GM12891 (cell line): ENCODE data around the gene TUT4.
A peak's percentile ranks its signal among the peaks of the same experiment; 100 is the strongest.

Source experiments
- DNase-seq: peaks from one replicate; pipeline ENCODE4 v3.0.0; 2011; ENCODE audit warnings: low spot score; ENCODE audit not compliant: insufficient read length
- FAIRE-seq: peaks from 2 replicates; lab custom pipeline; 2011; peaks lifted over from hg19 to GRCh38; lab: Jason Lieb, UNC
- PAX5 ChIP-seq: IDR thresholded peaks from 2 replicates; pipeline ENCODE4 v1.6.1; 2011; ENCODE audit warnings: low read length, moderate library complexity, mild to moderate bottlenecking; ENCODE audit not compliant: insufficient read depth, severe bottlenecking
- POLR2A ChIP-seq: IDR thresholded peaks from 2 replicates; pipeline ENCODE4 v1.6.1; 2011; ENCODE audit warnings: low read depth, low read length, control low read depth
- POLR2AphosphoS5 ChIP-seq: IDR thresholded peaks from 2 replicates; pipeline ENCODE4 v1.6.1; 2011; ENCODE audit warnings: low read depth, low read length, control low read depth
- POU2F2 ChIP-seq: IDR thresholded peaks from 2 replicates; pipeline ENCODE4 v1.6.1; 2011; ENCODE audit warnings: low read depth, mild to moderate bottlenecking, control low read depth, low read length, moderate library complexity
- SPI1 ChIP-seq: IDR thresholded peaks from 2 replicates; pipeline ENCODE4 v1.6.1; 2011; ENCODE audit warnings: low read depth, low read length, control low read depth
- TAF1 ChIP-seq: IDR thresholded peaks from 2 replicates; pipeline ENCODE4 v1.6.1; 2011; ENCODE audit warnings: low read depth, low read length, control low read depth

Gene TUT4

DNA sequence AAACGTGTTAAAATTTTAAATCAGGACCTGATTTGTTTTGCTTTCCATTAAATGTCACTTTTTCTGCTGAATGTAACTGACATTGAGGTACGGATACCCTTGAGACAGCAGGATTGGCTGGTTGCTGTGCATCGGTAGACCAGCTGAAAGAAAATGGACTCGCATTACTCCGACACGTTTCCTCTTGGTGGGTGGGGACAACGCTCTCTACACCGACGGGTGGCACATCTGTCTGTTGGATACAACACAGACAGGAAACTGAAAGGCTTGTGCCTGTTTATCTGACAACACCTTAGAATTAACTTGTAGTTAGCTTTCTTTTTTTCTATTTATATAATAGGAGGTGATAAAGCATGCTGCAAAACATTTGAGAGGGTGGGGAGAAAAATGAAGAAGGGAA lies 129.1 kb downstream of the TUT4 start:
- no peak for FAIRE-seq
- DNase-seq, result no peak
- TF ChIP-seq POLR2A (no peak), POLR2AphosphoS5 (no peak), TAF1 (no peak), PAX5 (no peak), SPI1 (no peak), POU2F2 (no peak)

DNA sequence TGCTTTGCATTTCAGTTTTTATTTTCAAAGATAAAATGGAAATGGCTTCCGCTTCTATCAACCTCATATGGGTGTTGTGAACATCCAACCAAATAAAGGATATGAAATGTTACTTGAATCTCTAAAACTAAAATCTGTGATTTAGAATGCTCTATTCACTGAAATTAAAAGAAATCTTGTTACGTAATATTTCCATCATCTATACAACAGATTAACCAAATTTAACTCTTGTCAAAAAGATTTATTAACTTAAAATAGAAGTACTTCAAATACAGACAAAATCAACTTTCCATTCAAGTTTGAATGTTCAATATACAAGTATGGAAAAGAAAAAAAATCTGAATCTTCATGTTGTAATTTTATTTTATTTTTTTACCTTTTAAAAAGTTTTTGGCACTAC lies 129.8 kb downstream of the TUT4 start:
- FAIRE-seq (no peak), DNase-seq (no peak)
- TF ChIP-seq POU2F2 (no peak), SPI1 (no peak), TAF1 (no peak), PAX5 (no peak), POLR2A (no peak), POLR2AphosphoS5 (no peak)

- FAIRE-seq, result no peak
- no peak for TF ChIP-seq TAF1
- no peak for TF ChIP-seq POLR2A
- no peak for TF ChIP-seq SPI1
- no peak for TF ChIP-seq POLR2AphosphoS5
- TF ChIP-seq PAX5, result no peak
- TF ChIP-seq POU2F2, result no peak
- no peak for DNase-seq
Observed at GRCh38 chr1:52420713-52421112, 132.2 kb downstream of the TUT4 start.

GRCh38 chr1:52416811-52417210 lies 136.1 kb downstream of the TUT4 start:
- FAIRE-seq, result no peak
- TF ChIP-seq POLR2A (no peak), SPI1 (no peak), POLR2AphosphoS5 (no peak), POU2F2 (no peak), PAX5 (no peak), TAF1 (no peak)
- no peak for DNase-seq

- FAIRE-seq (no peak), DNase-seq (no peak)
- TF ChIP-seq SPI1 (no peak), POLR2AphosphoS5 (no peak), TAF1 (no peak), POLR2A (no peak), POU2F2 (no peak), PAX5 (no peak)
Observed at GRCh38 chr1:52414942-52415341, 137.9 kb downstream of the TUT4 start.

DNA sequence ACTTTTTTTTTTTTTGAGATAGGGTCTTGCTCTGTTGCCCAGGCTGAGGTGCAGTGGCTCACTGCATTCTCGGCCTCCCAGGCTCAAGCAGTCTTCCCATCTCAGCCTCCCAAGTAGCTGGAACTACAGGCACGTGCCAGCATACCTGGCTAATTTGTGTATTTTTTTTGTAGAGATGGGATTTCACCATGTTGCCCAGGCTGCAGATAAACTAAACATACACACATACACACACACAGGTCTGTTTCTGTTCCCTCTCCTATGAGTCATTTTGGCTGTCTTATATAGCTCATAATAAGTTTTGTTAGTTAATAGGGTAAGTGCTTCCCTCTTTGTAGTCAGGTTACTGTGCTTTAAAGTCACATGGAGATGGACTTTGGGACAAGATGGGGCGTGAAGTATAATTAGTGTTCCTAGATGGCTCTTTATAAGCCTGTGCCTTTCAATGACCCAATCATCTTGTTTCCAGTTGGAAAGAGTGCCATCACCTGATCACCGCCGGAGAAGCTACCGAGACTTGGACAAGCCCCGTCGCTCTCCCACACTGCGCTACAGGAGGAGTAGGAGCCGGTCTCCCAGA lies 139.4 kb downstream of the TUT4 start:
- FAIRE-seq (no peak), DNase-seq (no peak)
- TF ChIP-seq POLR2AphosphoS5 (no peak), SPI1 (no peak), PAX5 (no peak)

- no peak for TF ChIP-seq SPI1
- FAIRE-seq (peak; percentile 5), DNase-seq (no peak)
Observed at GRCh38 chr1:52404975-52405338, 147.9 kb downstream of the TUT4 start.

DNA sequence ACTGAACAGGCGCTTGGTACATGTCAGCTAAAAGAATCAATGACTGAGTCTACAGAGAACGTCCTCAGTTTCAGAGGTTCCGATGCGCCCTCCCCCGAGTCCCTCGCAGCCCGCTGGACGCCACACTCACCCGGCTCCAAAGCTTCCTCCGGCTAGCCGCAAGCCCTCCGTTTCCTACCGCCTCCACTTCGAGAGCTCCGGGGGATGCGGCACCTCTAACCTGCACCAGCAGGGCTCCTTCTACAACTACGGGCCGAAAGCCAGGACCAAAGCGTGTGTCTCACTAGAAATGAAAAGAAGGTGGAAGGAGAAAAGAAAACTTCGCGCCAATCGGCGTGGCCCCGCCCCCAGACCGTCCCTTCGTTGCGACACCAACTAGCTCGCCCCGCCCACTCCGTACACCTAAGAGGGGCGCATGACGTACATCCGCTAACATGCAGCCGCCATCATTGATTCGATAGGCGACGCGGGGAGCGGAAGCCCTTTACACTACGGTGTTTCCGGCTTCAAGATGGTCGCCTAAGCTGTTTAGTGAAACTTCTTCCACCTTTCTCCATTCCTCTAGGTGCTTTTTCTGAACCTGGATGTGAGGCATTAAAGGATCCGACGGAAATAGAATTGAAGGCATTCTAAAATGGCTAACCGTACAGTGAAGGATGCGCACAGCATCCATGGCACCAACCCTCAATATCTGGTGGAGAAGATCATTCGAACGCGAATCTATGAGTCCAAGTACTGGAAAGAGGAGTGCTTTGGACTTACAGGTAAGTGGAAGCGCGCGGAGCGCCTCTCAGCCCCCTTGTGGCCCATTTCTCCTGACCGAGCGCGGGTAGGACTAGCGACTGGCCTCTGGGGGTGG lies 148.5 kb downstream of the TUT4 start, which contains the start of the genes ORC1 and PRPF38A:
TSS of gene ORC1 (minus strand) at position 308 of the 859 bp plus-strand sequence. CDS start 2,200 bp downstream, outside the sequence.
TSS of gene PRPF38A (plus strand) at position 487 of the 859 bp plus-strand sequence. CDS start at position 635, 148 bp downstream.
- FAIRE-seq, result peak; percentile 98
- DNase-seq, result peak; percentile 73
- TF ChIP-seq POLR2A (peak; percentile 94), TAF1 (peak; percentile 66), POU2F2 (peak; percentile 25; the same call in 1 of the 2 replicates), SPI1 (no peak), POLR2AphosphoS5 (peak; percentile 95), PAX5 (no peak)

DNA sequence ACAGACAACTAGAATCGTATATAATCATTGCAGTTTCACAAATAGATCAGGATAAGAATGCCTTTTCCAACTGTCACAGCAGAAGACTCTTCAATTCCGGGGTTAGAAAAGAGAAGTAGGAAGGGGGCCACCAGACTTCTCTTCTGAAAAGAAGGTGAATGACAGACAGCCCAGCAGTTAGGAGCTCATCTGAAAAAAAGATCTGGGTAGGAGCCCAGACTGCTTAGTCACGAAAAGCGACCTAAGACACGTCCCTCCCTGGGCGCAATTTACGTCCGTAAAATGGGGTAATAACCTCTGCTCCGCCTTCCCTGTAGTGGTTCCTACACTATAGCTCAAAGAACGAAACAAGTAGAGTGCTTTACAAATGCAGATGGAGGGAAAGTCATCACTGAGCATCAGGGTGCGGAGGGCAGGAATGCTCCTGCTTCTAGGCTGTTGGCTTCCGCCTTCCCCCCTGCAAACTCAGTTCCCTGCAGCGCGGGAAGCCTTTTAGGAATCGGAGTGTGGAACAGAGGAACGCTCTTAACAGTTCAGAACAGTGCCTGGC lies 149.3 kb downstream of the TUT4 start:
- TF ChIP-seq POLR2A (no peak), POU2F2 (no peak), TAF1 (no peak)
- FAIRE-seq (peak; percentile 62), DNase-seq (peak; percentile 36)

DNA sequence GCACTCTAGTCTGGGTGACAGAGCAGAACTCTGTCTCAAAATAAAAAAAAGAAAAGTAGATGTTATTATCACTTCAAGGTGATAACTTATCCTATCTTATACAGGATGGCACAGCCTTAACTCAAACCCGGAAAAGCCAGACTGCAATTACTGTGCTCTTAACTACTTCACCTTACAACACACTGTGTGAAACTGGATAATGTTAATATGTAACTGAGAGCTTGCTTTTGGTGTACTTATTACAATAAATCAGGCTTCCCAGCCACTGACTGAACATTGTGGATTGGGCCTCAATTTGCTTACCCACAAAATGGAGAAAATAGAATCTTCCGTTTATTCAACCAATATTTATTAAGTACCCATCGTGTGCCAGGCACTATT lies 150.0 kb downstream of the TUT4 start:
- TF ChIP-seq POLR2A (no peak), POLR2AphosphoS5 (no peak), PAX5 (no peak), POU2F2 (no peak), SPI1 (no peak), TAF1 (no peak)
- DNase-seq (no peak), FAIRE-seq (no peak)
